Fibroblast of upper back skin (primary cell): ENCODE results near the gene C13orf46.

Experiments
- DNase-seq: peaks from one replicate; pipeline ENCODE4 v3.0.0-alpha.2; 2013

The C13orf46 gene

DNA sequence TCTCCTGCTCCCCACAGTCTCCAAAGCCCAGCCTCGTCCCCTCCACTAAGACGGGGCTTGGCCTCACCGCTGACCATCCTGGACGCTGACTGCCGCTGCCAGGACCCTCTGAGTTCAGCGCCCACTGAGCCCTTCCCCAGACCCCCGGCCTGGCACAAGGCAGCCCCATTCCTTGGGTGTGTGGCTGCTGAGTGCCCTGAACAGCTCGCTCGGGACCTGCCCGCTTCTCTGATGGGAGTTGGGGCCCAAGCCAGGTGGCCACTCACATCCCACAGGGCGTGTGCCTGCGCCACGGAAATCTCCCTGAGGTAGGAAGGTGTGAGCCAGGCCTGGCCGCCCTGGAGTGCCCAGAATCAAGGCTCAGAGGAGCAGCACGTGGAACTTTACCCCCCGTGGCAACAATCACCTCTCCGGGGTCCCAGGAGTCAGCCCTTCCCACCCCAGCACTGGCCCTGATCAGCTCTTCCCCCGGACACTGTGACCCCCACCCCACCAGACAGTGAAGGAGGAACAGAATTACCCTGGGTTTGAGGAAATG lies 20.8 kb downstream of the C13orf46 start:
- no peak for DNase-seq

- no peak for DNase-seq
These were observed 21.5 kb downstream of the C13orf46 start for GRCh38 chr13:113952151-113952982.

DNA sequence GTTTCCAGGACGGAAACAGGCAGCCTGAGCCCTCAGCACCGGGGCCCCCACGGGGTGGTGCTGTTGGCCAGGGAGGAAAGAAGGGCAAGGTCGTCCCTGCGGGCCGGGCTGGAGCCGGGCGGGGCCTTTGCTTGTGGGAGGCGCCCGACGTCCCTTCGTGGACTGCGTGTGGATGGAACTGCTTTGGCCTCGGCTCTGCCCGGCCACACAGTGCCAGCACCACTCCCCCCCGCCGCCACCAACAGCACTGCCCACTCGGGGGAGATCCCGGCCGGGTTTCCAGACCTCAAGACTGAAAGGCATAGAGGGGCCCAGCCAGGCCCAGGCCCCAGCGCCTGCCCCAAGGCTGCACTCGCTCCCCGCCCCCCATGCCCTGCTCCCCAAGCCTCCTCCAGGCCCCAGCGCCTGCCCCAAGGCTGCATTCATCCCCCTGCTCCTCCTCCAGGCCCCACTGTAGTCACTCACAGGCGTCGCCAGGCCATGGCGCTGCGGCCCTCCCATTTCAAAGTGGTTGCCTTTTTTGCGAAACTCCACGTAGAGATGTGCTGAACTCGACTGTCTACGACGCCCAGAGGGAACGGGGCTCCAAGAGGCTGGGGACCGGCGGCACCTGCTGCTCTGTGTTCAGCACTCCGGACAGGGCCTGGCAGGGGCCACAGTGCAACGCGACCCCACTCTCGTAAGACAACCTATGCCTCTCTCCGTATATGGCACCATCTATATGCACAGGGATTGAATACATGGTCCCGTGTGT lies 22.5 kb downstream of the C13orf46 start:
- peak; percentile 68 for DNase-seq

GRCh38 chr13:113950451-113951245 lies 23.2 kb downstream of the C13orf46 start:
- DNase-seq, result no peak

DNA sequence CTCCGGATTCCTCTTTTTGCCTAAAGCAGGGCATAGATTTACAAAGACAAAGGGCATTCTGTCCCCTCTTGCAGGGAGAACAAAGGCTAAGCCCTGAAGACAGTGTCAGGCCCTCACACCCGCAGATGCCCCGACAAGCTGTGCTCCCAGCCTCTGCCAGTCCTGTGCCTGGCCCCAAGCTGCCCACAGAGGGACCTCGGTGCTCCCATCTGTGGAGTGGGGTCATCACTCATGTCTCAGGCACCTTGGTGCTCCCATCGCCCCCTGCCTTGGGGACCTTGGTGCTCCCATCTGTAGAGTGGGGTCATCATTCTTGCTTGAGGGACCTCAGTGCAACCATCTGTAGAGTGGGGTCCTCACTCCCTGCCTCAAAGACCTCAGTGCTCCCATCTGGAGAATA lies 24.3 kb downstream of the C13orf46 start:
- no peak for DNase-seq

DNA sequence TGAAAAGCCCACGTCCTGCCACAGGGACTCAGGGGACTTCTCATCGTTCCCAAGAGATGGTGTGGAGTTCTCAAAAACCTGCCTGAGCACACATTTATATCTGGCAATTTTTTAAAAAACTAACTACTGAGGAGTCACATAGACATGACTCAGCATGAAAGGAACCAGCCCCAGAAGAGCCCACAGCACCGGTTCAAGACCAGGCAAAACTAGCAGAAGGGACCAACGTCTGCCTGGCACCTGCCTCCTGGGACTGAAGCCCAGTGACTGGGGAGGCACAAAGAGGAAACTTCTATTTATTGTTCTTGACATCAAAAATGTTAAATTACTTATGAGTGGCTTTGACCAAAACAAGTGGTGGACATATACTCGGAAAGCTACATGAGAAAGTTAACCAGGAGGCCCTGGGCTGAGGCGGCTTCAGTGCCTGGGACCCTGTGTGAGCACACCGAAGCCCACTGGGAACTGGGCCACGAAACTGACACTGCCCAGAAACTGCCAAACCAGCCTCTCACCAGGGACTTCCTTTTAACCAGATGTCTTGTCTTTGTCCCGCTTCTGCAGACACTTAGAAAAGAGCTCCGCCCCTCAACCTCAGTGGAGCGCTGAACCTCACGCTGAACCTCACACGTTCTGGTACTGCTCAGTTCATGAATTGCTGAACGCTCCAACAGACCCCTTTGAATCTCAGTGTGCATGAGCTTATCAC lies 25.7 kb downstream of the C13orf46 start:
- no peak for DNase-seq

DNA sequence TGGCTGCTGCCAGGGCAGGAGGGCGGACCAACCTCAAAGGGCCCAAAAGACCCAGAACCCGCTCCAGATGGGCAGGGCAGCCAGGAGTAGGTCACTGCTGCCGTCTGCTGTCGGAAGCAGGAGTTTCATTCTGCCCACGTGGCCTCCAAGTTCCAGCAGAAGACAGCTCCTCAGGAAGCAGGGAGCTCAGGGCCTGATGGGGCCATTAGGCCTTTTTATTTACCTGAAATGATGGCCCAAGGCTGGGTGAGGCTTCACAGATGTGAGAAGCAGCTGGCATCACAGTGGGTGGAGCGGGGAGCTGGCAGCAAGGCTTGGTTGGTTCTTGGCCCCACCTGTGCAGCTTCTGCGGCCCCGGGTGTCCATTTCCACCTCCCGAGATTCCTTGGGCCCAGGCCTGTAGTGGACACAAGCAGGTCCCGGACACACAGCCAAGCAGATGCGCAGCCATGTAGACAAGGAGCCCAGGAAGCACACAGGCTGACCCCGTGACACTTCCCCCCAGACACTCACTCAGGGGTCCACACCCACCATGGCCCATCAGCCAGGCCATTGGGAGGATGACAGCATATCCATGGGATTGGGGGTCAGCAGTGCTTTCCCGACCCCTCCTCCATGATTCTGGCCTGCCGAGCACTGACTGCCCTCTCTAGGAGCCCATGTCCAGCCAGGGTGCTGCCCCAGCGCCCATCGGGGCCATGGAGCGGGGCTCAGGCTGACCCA lies 26.4 kb downstream of the C13orf46 start:
- DNase-seq, result peak; percentile 60

- DNase-seq, result no peak
These were observed 27.3 kb downstream of the C13orf46 start for GRCh38 chr13:113946409-113947181.

GRCh38 chr13:113945857-113946408 lies 27.9 kb downstream of the C13orf46 start:
- no peak for DNase-seq

- no peak for DNase-seq
These were observed 29.9 kb downstream of the C13orf46 start for GRCh38 chr13:113943821-113944565.

DNA sequence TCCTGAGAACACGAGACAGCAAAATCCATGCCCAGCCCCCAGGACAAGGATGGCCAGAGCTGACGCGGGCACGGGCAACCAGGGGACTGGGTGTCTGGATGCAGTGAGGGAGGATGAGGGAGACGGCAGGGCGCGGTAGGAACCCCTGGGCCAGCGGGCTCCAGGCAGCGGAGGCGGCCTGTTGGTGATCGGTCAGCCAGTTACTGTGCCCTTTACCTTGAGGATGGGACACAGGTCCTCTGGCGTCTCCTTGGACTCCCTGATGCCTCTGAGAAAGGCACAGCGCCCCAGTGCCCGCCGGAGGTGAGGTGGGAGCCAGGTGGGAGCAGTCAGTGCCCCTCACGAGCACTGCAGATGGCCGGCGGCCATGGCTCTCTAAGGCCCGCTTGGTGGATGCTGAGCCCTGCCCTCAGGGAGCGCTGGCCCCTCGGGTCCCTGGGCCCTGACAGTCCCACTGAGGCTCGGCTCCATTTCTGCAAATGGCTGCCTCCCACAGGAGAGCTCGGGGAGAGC lies 31.2 kb downstream of the C13orf46 start:
- DNase-seq, result no peak

DNA sequence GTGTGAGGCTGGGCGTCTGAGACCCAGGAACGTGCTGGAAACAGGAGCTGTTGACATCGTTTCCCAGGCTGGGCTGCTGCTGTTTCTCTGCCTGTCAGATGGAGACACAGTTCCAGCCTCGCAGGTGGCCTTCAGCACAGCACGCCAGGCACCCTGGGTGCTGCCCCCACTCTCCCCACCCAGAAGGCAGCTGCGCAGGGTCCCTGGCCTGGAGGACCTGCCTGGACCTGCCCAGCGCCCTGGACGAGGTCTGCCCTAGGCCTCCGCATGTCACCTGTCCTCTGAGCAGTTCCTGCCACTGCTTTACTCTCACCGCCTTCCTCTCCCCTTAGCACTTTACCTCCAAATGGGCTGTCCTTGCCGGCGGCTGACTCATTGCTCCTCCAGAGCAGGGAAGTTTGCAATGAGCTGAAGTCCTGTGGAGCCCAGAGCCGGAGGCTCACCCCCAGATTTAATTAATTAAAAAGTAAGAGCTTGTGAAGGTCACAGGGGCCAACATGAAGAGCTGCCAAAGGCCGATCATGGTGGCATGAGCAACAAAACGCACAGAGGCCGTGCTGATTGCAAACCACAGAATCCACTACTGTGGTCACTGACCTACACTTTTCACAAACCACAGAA lies 32.2 kb downstream of the C13orf46 start:
- DNase-seq, result peak; percentile 64

DNA sequence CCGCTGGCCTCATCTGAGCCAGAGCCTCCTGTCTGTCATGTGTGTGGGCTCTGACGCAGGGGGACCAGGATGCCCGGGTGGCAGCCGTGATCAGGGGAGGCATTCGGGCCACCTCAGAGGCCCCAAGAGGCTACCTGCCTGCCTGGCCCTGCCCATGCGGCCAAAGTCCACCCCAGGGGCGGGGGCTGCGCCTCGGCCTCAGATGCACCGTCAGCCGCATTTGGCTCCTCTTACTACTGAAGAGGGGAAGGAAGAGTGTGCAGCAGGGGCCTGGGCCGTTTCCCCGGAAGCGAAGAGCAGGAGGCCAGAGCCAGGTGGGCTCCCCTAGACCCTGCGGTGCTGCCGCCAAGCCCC lies 34.0 kb downstream of the C13orf46 start:
- DNase-seq, result no peak

- no peak for DNase-seq
These were observed 34.5 kb downstream of the C13orf46 start for GRCh38 chr13:113939129-113939943.

- no peak for DNase-seq
These were observed 35.2 kb downstream of the C13orf46 start for GRCh38 chr13:113938716-113939115.

DNA sequence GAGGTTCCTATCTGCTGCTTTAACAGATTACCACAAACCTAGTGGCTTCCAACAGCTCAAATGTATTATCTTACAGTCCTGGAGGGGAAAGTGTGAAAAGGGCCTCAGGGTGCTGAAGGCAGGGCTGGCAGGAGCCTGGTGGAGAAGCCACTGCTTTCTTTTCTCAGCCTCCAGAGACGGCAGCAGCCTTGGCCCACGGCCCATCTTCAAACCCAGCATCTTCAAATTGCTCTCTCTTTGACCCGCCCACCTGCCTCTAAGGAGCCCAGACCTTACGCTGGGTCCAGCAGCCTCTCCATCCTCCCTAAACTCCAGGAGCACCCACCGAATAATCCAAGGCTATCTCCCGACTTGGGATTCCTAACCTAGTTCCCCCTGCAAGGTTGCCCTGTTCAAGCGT lies 35.6 kb downstream of the C13orf46 start:
- DNase-seq, result no peak

- DNase-seq, result no peak
These were observed 36.2 kb downstream of the C13orf46 start for GRCh38 chr13:113937527-113938180.

- no peak for DNase-seq
These were observed 36.8 kb downstream of the C13orf46 start for GRCh38 chr13:113937073-113937472.
